ENCODE results near the gene AKAP11.

- TF ChIP-seq CTCF (IDR thresholded peaks at IDR 0.05) = no peak
- no peak for TF ChIP-seq POLR2A (IDR thresholded peaks at IDR 0.05)
These were observed 82.5 kb downstream of the AKAP11 start for GRCh38 chr13:42354241-42355091.
